ENCODE measurements around the gene PMFBP1. TPM values are rescaled to one million over a fixed set of nuclear protein-coding genes. Genes with fewer than 3 reads are reported as not detected.

Gene PMFBP1
- total RNA-seq, 2 experiments from 2014 or later: 1.1 to 1.2 TPM

DNA sequence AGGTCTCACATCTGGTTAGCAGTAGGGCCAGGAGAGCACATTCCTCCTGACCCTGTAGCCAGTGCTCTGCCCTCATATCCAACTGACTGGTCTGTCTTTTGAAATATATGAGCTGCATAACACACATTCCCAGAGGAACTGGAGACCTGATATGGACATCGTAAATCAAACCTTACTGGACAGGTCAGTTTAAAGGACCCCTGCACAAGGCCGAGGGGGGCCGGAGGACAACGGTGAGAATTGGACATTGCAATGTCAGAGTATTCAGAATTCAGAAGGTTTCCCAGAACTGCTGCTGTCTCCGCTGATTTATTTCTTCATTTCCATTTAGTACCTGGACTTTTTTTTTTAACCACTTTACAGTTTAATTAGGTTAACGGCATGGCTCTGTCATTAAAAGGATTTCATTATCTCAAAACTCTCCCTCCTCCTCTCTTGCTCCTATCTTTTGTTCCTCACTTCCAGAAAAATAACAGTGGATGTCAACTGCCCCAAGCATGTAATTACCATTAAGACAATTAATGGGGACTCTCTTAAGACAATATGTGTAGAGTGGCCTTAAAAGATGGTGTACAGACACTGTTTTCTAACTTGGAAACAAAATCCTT is 4.9 kb downstream of the PMFBP1 start:
- H3K27me3 Mint-ChIP-seq: no peaks in the 10 kb centered on the region
- peaks cover 2% of the 10 kb centered on the region for H3K9me3 Mint-ChIP-seq
- ChIA-PET CTCF (no interaction called here), POLR2A (no interaction called here)
- TF ChIP-seq, protein P1, sequence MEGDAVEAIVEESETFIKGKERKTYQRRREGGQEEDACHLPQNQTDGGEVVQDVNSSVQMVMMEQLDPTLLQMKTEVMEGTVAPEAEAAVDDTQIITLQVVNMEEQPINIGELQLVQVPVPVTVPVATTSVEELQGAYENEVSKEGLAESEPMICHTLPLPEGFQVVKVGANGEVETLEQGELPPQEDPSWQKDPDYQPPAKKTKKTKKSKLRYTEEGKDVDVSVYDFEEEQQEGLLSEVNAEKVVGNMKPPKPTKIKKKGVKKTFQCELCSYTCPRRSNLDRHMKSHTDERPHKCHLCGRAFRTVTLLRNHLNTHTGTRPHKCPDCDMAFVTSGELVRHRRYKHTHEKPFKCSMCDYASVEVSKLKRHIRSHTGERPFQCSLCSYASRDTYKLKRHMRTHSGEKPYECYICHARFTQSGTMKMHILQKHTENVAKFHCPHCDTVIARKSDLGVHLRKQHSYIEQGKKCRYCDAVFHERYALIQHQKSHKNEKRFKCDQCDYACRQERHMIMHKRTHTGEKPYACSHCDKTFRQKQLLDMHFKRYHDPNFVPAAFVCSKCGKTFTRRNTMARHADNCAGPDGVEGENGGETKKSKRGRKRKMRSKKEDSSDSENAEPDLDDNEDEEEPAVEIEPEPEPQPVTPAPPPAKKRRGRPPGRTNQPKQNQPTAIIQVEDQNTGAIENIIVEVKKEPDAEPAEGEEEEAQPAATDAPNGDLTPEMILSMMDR (IDR thresholded peaks at IDR 0.05): no peak
- ATAC-seq: no peak
- DNase-seq: no peak
- no peak overlapping the region for H3K4me3 Mint-ChIP-seq
- H3K27ac Mint-ChIP-seq: no peak overlapping the region
- H3K4me1 Mint-ChIP-seq (ENCODE audit: low read depth): no peaks in the 10 kb centered on the region
- H3K36me3 Mint-ChIP-seq (ENCODE audit: low read depth): no peaks in the 10 kb centered on the region
- intact Hi-C loops (cut with micrococcal nuclease): no loop called here

DNA sequence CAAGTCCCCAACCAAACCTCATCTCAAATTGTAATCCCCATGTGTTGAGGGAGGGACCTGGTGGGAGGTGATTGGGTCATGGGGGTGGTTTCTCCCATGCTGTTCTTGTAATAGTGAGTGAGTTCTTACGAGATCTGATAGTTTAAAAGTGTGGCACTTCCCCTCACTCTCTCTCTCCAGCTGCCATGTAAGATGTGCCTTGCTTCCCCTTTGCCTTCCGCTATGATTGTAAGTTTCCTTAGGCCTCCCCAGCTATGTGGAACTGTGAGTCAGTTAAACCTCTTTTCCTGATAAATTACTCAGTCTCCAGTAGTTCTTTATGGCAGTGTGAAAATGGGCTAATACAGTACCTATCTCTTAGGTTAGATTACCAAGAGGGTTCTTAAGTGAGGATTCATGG is 5.8 kb downstream of the PMFBP1 start:
- Mint-ChIP-seq H3K27ac (no peak overlapping the region), H3K4me3 (no peak overlapping the region), H3K36me3 (ENCODE audit: low read depth) (no peaks in the 10 kb centered on the region), H3K27me3 (no peaks in the 10 kb centered on the region), H3K9me3 (peaks cover 2% of the 10 kb centered on the region), H3K4me1 (ENCODE audit: low read depth) (no peaks in the 10 kb centered on the region)
- intact Hi-C loops (cut with micrococcal nuclease): no loop called here
- DNase-seq: no peak
- CTCF ChIA-PET: no interaction called here
- TF ChIP-seq, protein P1 (IDR thresholded peaks at IDR 0.05): no peak
- POLR2A ChIA-PET: no interaction called here
- no peak for ATAC-seq

DNA sequence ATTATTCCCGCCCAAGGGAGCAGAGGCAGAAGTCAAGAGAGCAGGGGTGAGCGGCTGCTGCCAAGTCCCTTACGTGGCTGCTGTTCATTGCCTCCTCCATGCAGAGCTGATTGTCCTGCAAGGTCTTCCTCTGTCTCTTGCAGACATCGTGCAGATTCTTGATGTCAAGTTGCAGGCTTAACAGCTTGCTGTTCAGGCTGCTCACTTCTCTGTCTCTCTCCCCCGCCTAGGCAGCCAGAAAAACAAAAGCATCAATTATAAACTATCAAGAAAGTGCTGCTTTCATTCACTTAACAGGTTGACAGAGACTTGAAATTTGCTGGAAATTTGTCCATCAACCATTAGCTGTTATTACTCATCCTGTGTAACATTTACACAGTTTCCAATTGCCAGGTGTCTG is 7.3 kb downstream of the PMFBP1 start:
- Mint-ChIP-seq H3K9me3 (peaks cover 2% of the 10 kb centered on the region), H3K27me3 (no peaks in the 10 kb centered on the region), H3K4me3 (no peak overlapping the region), H3K36me3 (ENCODE audit: low read depth) (no peaks in the 10 kb centered on the region), H3K27ac (no peak overlapping the region), H3K4me1 (ENCODE audit: low read depth) (no peaks in the 10 kb centered on the region)
- CTCF ChIA-PET: no interaction called here
- TF ChIP-seq, protein P1 (IDR thresholded peaks at IDR 0.05): no peak
- ATAC-seq: no peak
- POLR2A ChIA-PET: interaction anchor here (1.0 kb wide), 1 partner anchor 14 kb away, joined by 3 read pairs; no protein-coding TSS in a partner anchor
- no peak for DNase-seq
- intact Hi-C loops (cut with micrococcal nuclease): no loop called here

DNA sequence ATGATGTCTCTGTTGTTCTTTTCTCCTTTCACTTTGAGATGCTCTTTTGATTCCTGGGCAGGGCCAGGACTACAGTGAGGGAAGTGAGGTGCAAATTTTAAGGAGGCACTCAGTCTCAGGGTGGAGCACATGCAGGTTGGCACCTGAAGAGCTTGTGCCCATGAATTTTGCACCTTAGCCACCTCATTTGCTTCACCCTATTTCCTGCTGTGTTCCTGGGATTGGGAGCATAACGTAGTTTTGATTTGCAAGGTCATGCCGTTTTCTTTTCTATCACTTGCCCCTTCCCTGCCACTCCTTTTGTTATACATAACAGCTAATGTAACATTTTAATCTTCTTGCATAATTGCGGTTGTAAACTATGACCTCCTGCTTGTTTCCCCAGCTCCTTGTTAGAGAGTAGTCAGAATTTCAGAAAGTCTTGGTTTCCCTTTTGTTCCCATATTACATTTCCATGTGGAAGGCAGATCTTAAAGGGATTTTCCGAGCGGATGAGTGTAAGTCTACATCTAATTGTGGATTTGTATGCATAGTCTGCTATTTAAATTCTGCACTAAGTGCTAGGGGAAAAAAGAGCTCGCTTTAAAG is 9.8 kb downstream of the PMFBP1 start:
- intact Hi-C loops (cut with micrococcal nuclease): no loop called here
- DNase-seq: no peak
- no peaks in the 10 kb centered on the region for H3K36me3 Mint-ChIP-seq (ENCODE audit: low read depth)
- TF ChIP-seq, protein P1 (IDR thresholded peaks at IDR 0.05): no peak
- H3K4me3 Mint-ChIP-seq: no peak overlapping the region
- no peaks in the 10 kb centered on the region for H3K27me3 Mint-ChIP-seq
- CTCF ChIA-PET: no interaction called here
- no peaks in the 10 kb centered on the region for H3K4me1 Mint-ChIP-seq (ENCODE audit: low read depth)
- no peak overlapping the region for H3K27ac Mint-ChIP-seq
- POLR2A ChIA-PET: no interaction called here
- peaks cover 2% of the 10 kb centered on the region for H3K9me3 Mint-ChIP-seq
- no peak for ATAC-seq

DNA sequence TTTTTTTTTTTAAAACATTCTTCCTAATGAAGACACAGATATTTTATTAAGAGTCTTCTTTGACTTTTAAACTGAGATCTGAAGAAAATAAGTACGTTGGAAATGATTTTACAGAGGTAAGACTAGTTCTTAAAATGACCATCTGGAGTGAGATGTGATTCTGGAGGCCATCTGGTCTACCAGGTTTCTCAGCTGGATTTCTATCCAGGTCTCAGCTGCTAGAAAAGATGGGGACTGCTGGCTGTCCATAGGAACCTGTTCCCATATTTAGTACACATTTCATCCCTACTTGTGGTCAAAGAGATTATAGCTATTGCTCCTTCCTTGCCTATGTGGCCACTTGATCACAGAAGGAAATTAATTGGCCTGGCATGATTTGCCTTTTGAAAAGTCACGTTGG is 12.2 kb downstream of the PMFBP1 start:
- ChIA-PET CTCF (no interaction called here), POLR2A (no interaction called here)
- DNase-seq: no peak
- Mint-ChIP-seq H3K36me3 (ENCODE audit: low read depth) (no peaks in the 10 kb centered on the region), H3K27me3 (no peaks in the 10 kb centered on the region), H3K9me3 (peaks cover 2% of the 10 kb centered on the region), H3K27ac (no peak overlapping the region), H3K4me1 (ENCODE audit: low read depth) (no peaks in the 10 kb centered on the region), H3K4me3 (no peak overlapping the region)
- TF ChIP-seq, protein P1 (IDR thresholded peaks at IDR 0.05): no peak
- intact Hi-C loops (cut with micrococcal nuclease): no loop called here
- no peak for ATAC-seq

All from activated CD8-positive, alpha-beta T cell treated with anti-CD3 and anti-CD28 coated beads for 36 hours (primary cell).